Measurements from ENCODE around the gene NBAS. TPM values are rescaled to one million over a fixed set of nuclear protein-coding genes. Genes with fewer than 3 reads are reported as not detected.

Gene NBAS
- total RNA-seq, 1 donor from 2014 or later = 29.7 TPM

DNA sequence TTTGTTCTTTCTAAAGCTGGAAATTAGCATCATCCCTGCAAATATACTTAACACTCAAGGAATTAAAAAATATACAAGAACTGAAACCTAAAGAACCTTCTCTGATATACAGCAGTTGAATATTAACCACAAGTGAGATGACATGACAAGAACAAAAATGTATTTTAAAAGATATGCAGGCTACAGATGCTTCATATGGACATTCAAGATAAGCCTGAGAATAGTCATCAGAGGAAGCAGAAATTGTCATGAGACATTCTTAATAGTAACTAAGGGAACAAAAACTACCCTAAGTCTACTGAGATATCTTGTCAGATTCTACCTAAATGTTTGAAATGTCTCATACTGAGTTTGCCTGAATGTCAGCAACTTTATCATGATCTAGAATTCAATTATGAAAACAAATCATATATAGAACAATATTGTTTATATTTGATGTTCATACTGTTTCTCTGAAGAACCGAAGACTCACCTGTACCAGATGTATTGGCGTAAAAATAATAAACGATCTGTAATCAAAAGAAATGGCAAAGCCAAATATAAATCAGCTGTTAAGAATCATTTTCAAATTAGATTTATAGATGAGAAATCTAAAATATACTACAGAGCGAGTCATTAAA is 4.7 kb downstream of the NBAS start:
- Histone ChIP-seq H3K27me3 (no peaks in the 10 kb centered on the region), H3K4me3 (no peak overlapping the region), H3K36me3 (no peaks in the 10 kb centered on the region), H3K9me3 (no peaks in the 10 kb centered on the region), H3K4me1 (peaks cover 23% of the 10 kb centered on the region), H3K27ac (no peak overlapping the region)
- intact Hi-C loops (cut with DNase I) = no loop called here
- no peak for DNase-seq (ENCODE audit: extremely low spot score in 2 of 2)
- TF ChIP-seq POLR2A (IDR thresholded peaks at IDR 0.05) (no peak), POLR2AphosphoS5 (IDR thresholded peaks at IDR 0.05; ENCODE audit: insufficient read depth in 1 of 2, low read depth in 1 of 2) (no peak)
- TF ChIP-seq, protein P1, sequence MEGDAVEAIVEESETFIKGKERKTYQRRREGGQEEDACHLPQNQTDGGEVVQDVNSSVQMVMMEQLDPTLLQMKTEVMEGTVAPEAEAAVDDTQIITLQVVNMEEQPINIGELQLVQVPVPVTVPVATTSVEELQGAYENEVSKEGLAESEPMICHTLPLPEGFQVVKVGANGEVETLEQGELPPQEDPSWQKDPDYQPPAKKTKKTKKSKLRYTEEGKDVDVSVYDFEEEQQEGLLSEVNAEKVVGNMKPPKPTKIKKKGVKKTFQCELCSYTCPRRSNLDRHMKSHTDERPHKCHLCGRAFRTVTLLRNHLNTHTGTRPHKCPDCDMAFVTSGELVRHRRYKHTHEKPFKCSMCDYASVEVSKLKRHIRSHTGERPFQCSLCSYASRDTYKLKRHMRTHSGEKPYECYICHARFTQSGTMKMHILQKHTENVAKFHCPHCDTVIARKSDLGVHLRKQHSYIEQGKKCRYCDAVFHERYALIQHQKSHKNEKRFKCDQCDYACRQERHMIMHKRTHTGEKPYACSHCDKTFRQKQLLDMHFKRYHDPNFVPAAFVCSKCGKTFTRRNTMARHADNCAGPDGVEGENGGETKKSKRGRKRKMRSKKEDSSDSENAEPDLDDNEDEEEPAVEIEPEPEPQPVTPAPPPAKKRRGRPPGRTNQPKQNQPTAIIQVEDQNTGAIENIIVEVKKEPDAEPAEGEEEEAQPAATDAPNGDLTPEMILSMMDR (IDR thresholded peaks at IDR 0.05) = no peak

DNA sequence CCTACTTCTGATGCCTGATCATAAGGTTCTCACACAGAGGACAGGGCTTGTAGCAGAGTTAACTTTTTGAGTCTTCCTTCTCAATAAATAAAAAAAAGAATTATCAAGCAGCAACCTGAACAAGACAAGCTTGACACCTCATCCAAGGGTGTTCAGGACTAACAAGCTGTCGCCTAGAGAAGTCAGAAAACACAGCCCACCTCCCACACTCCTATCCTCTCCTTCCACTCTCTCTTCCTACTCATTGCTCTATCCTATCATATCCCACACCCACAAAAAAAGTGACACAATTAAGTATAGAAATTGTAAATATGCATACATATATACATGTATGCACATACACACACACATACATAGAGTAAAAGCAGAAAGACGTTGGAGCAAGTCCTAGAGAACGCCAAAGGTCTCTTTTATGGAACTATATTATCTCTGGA is 5.4 kb downstream of the NBAS start:
- H3K9me3 ChIP-seq = no peaks in the 10 kb centered on the region
- no peak overlapping the region for H3K27ac ChIP-seq
- intact Hi-C loops (cut with DNase I) = no loop called here
- H3K4me1 ChIP-seq = peaks cover 23% of the 10 kb centered on the region
- H3K27me3 ChIP-seq = no peaks in the 10 kb centered on the region
- no peaks in the 10 kb centered on the region for H3K36me3 ChIP-seq
- no peak overlapping the region for H3K4me3 ChIP-seq
- no peak for TF ChIP-seq POLR2AphosphoS5 (IDR thresholded peaks at IDR 0.05; ENCODE audit: insufficient read depth in 1 of 2, low read depth in 1 of 2)
- TF ChIP-seq POLR2A (IDR thresholded peaks at IDR 0.05) = no peak
- TF ChIP-seq, protein P1 (IDR thresholded peaks at IDR 0.05) = no peak
- DNase-seq (ENCODE audit: extremely low spot score in 2 of 2) = no peak

DNA sequence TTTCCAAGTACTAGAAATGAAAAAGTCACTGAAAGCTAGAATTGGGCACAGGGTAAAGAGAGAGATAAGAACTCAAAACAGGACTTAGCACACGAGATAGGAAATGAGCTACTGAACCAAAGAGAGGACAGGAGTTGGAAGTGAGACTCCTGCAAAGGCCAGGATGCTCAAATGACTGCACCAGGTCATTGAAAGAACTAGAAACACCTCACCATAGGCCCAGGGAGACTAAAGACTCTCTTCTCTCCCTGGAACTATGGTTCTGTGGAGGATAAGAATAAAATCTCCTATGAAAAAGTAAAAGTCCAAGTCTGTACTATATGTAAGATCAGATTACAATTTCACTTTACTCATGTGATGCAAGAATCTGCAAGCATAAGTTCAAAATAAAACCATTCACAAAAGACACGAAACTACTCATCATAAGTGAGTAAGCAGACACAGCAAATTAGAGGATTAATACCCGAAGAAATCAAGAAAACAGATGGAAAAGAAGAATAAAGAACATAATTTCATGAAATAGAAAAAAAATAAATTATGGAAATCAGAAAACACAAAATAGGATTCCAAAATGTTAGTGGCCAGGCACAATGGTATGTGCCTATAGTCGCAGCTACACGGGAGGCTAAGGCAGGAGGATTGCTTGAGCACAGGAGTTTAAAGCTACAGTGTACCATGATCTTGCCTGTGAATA is 6.5 kb downstream of the NBAS start:
- TF ChIP-seq POLR2AphosphoS5 (IDR thresholded peaks at IDR 0.05; ENCODE audit: insufficient read depth in 1 of 2, low read depth in 1 of 2) (no peak), POLR2A (IDR thresholded peaks at IDR 0.05) (no peak)
- TF ChIP-seq, protein P1 (IDR thresholded peaks at IDR 0.05) = no peak
- H3K4me3 ChIP-seq = no peak overlapping the region
- no peak overlapping the region for H3K27ac ChIP-seq
- H3K27me3 ChIP-seq = no peaks in the 10 kb centered on the region
- H3K36me3 ChIP-seq = no peaks in the 10 kb centered on the region
- no peak for DNase-seq (ENCODE audit: extremely low spot score in 2 of 2)
- H3K4me1 ChIP-seq = peaks cover 16% of the 10 kb centered on the region
- H3K9me3 ChIP-seq = no peaks in the 10 kb centered on the region
- intact Hi-C loops (cut with DNase I) = no loop called here

DNA sequence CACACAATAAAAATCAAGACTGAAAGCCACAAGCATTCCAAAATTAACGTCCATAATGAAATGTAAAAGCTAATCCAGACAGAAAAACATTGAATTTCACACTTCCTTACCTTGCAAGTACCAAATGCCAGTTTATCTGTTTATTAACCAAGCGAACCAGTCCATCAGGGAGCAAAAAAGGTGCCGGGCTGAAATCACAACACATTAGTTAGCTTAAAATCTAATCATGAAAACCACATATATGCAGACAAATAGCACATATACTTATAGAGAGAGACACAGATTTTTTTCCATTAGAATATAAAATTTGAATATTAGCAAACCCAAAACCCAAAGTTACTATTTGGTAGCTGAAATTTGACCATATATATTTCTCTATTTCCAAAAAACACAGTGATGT is 7.2 kb downstream of the NBAS start:
- Histone ChIP-seq H3K36me3 (no peaks in the 10 kb centered on the region), H3K9me3 (no peaks in the 10 kb centered on the region), H3K27me3 (no peaks in the 10 kb centered on the region), H3K27ac (no peak overlapping the region), H3K4me3 (no peak overlapping the region), H3K4me1 (peaks cover 8% of the 10 kb centered on the region)
- TF ChIP-seq, protein P1 (IDR thresholded peaks at IDR 0.05) = no peak
- TF ChIP-seq POLR2A (IDR thresholded peaks at IDR 0.05) = no peak
- no peak for TF ChIP-seq POLR2AphosphoS5 (IDR thresholded peaks at IDR 0.05; ENCODE audit: insufficient read depth in 1 of 2, low read depth in 1 of 2)
- intact Hi-C loops (cut with DNase I) = no loop called here
- DNase-seq (ENCODE audit: extremely low spot score in 2 of 2) = no peak

DNA sequence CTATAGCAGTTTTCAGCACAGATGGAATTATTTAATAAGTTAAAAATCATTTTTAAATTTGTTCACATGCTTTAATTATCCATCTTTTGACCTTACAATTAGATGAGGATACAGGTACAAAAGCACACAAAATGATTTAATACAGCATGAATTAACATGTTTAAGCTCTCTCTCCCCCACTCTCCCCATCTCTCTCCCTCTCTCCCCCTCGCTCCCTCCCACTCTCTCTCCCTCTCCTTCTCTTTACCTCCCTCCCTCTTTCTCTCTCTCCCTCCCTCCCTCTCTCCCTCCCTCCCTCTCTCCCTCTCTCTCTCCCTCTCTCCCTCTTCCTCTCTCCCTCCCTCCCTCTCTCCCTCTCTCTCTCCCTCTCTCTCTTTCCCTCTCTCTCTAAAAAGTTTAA is 7.6 kb downstream of the NBAS start:
- H3K27ac ChIP-seq = no peak overlapping the region
- H3K4me3 ChIP-seq = no peak overlapping the region
- peaks cover 4% of the 10 kb centered on the region for H3K4me1 ChIP-seq
- no peaks in the 10 kb centered on the region for H3K36me3 ChIP-seq
- DNase-seq (ENCODE audit: extremely low spot score in 2 of 2) = no peak
- TF ChIP-seq, protein P1 (IDR thresholded peaks at IDR 0.05) = no peak
- TF ChIP-seq POLR2AphosphoS5 (IDR thresholded peaks at IDR 0.05; ENCODE audit: insufficient read depth in 1 of 2, low read depth in 1 of 2) (no peak), POLR2A (IDR thresholded peaks at IDR 0.05) (no peak)
- intact Hi-C loops (cut with DNase I) = no loop called here
- no peaks in the 10 kb centered on the region for H3K27me3 ChIP-seq
- no peaks in the 10 kb centered on the region for H3K9me3 ChIP-seq
